PC-9 (cell line): Measurements from ENCODE around the gene TNK2. TPM values are rescaled to one million over a fixed set of nuclear protein-coding genes. Genes with fewer than 3 reads are reported as not detected.
A peak's percentile ranks its signal among the peaks of the same experiment; 100 is the strongest.

Source experiments
- BruUV-seq: library from RNA; stranded (reverse); fragments of 400-500 nt; replicated peaks from 2 replicates; lab custom pipeline; 2021; lab: Mats Ljungman, UMichigan
- CTCF ChIA-PET: fragments of 300-600 bp; sonication (Branson Sonifier 250); formaldehyde crosslinking; loops from one replicate; lab custom pipeline; 2022; ENCODE audit warnings: antibody characterized with exemption; lab: Charles Lee
- POLR2A ChIA-PET: fragments of 300-600 bp; sonication (Branson Sonifier 250); formaldehyde crosslinking; loops from one replicate; lab custom pipeline; 2022; ENCODE audit warnings: antibody characterized with exemption; ENCODE audit not compliant: unreplicated experiment; lab: Charles Lee
- DNase-seq, 2 experiments: peaks; one replicate each; pipeline versions ENCODE4 v3.0.0 to v3.0.0-alpha.2; 2015 to 2022; ENCODE audit warnings: mixed read lengths in 1 of 2
- H2AFZ ChIP-seq: fragments of 200-600 bp; sonication (generic); 2 replicates; pipeline ENCODE4 v1.8.1; 2017; ENCODE audit warnings: antibody characterized with exemption
- H3F3A ChIP-seq: fragments of 200-600 bp; sonication (generic); 2 replicates; pipeline ENCODE4 v1.8.1; 2017; ENCODE audit warnings: antibody characterized with exemption, mild to moderate bottlenecking, low read depth; ENCODE audit not compliant: insufficient read depth
- H3K27ac ChIP-seq: fragments of 200-600 bp; sonication (generic); 2 replicates; pipeline ENCODE4 v1.6.1; 2016; ENCODE audit warnings: mixed run types
- H3K27me3 ChIP-seq: fragments of 200-600 bp; sonication (generic); 2 replicates; pipeline ENCODE4 v1.6.1; 2016; ENCODE audit warnings: low read depth, mixed run types; ENCODE audit not compliant: insufficient read depth
- H3K36me3 ChIP-seq: fragments of 200-600 bp; sonication (generic); 2 replicates; pipeline ENCODE4 v1.6.1; 2016; ENCODE audit warnings: low read depth, mixed run types
- H3K4me1 ChIP-seq: fragments of 200-600 bp; sonication (generic); replicated peaks from 2 replicates; pipeline ENCODE4 v1.6.1; 2016; ENCODE audit warnings: mixed run types; ENCODE audit not compliant: insufficient read depth
- H3K4me2 ChIP-seq: fragments of 200-600 bp; sonication (generic); 2 replicates; pipeline ENCODE4 v1.6.1; 2017; ENCODE audit warnings: mixed run types
- H3K4me3 ChIP-seq: fragments of 200-600 bp; sonication (generic); 2 replicates; pipeline ENCODE4 v1.6.1; 2016; ENCODE audit warnings: mixed run types
- H3K79me2 ChIP-seq: fragments of 200-600 bp; sonication (generic); 2 replicates; pipeline ENCODE4 v1.6.1; 2017; ENCODE audit warnings: low read depth, mixed run types
- H3K9me2 ChIP-seq: fragments of 200-600 bp; sonication (generic); 2 replicates; pipeline ENCODE4 v1.8.1; 2017; ENCODE audit warnings: mild to moderate bottlenecking; ENCODE audit not compliant: insufficient read depth
- H3K9me3 ChIP-seq: fragments of 200-600 bp; sonication (generic); 2 replicates; pipeline ENCODE4 v1.8.1; 2016; ENCODE audit warnings: low read depth; ENCODE audit not compliant: insufficient read depth
- H4K20me1 ChIP-seq: fragments of 200-600 bp; sonication (generic); 2 replicates; pipeline ENCODE4 v1.8.1; 2017; ENCODE audit not compliant: insufficient read depth
- CTCF ChIP-seq: fragments of 200-600 bp; sonication (generic); conservative IDR thresholded peaks from 2 replicates; pipeline ENCODE4 v1.6.1; 2017; ENCODE audit warnings: mixed run types, antibody characterized with exemption, mild to moderate bottlenecking, moderate library complexity
- EZH2 ChIP-seq: fragments of 200-600 bp; sonication (generic); IDR thresholded peaks from 2 replicates; pipeline ENCODE4 v1.8.0; 2017; ENCODE audit warnings: antibody characterized with exemption, low read depth
- intact Hi-C: fragments of 100-400 bp; cut with micrococcal nuclease; formaldehyde crosslinking; loops from one replicate; pipeline ENCODE4 v1.10.0; 2022; ENCODE audit not compliant: unreplicated experiment
- total RNA-seq: library from RNA; stranded (reverse); gene quantifications from 2 replicates; pipeline ENCODE4 v1.2.3, GENCODE V29; 2021

Gene TNK2
- total RNA-seq, 1 experiment from 2014 or later = 118 TPM

DNA sequence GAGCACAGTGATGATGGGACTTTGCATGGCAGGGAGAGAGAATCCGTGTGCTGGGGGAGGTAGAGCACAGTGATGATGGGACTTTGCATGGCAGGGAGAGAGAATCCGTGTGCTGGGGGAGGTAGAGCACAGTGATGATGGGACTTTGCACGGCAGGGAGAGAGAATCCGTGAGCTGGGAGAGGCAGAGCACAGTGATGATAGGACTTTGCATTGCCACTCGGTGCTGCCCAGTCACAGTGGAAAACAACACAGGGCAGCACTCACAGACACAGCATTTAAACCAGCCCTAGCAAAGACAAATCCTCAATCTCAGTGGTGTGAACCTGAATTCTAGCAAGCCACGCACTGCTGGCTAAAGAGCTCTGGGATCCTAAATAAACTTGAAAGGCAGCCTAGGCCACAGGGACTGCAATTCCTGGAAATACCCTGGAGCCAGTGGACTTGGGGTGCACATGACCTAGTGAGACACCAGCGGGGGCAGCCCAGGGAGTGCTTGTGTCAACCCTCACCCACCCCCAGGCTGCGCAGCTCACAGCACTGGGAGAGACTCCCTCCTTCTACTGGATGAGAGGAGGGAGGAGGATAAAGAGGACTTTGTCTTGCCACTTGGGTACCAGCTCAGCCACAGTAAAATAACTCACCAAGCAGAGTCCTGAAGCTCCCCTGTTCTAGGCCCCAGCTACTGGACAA, 23.4 kb upstream of the TNK2 start:
- no peak overlapping the region for H3K4me3 ChIP-seq
- intact Hi-C loops = no loop called here
- no peak overlapping the region for H3K4me2 ChIP-seq
- DNase-seq = no peak
- no peaks in the 10 kb centered on the region for H3K9me3 ChIP-seq
- CTCF ChIA-PET = interaction anchor here (0.6 kb wide), 2 partner anchors 12 to 13 kb away, joined by 3 to 5 read pairs; no protein-coding TSS in a partner anchor
- H2AFZ ChIP-seq = no peak overlapping the region
- H3K4me1 ChIP-seq = no peaks in the 10 kb centered on the region
- POLR2A ChIA-PET = no interaction called here
- H3K27ac ChIP-seq = no peak overlapping the region
- no peaks in the 10 kb centered on the region for H3K9me2 ChIP-seq
- no peak for TF ChIP-seq CTCF
- TF ChIP-seq EZH2 = no peak
- no peaks in the 10 kb centered on the region for H3K27me3 ChIP-seq
- no peaks in the 10 kb centered on the region for H3K36me3 ChIP-seq
- H4K20me1 ChIP-seq = peaks cover 4% of the 10 kb centered on the region; the same call in 1 of the 2 replicates
- BruUV-seq = no TSS peak
- peaks cover 4% of the 10 kb centered on the region; the same call in 1 of the 2 replicates for H3F3A ChIP-seq
- H3K79me2 ChIP-seq = no peaks in the 10 kb centered on the region

- no TSS peak for BruUV-seq
These were observed 21.1 kb upstream of the TNK2 start for GRCh38 chr3:195929452-195929851.

GRCh38 chr3:195921334-195921791, 13.0 kb upstream of the TNK2 start:
- CTCF ChIA-PET = interaction anchor here (0.6 kb wide), 2 partner anchors 60 to 66 kb away, joined by 3 to 5 read pairs; no protein-coding TSS in a partner anchor

More at GRCh38 chr3:195929452-195929851, 21.1 kb upstream of the TNK2 start:
- Histone ChIP-seq H3K27me3 (no peaks in the 10 kb centered on the region), H3K9me2 (no peaks in the 10 kb centered on the region), H3K9me3 (no peaks in the 10 kb centered on the region), H3K79me2 (no peaks in the 10 kb centered on the region), H3F3A (peaks cover 9% of the 10 kb centered on the region; the same call in 1 of the 2 replicates), H3K4me3 (no peak overlapping the region), H3K4me1 (no peaks in the 10 kb centered on the region), H3K27ac (no peak overlapping the region), H4K20me1 (peaks cover 4% of the 10 kb centered on the region; the same call in 1 of the 2 replicates), H2AFZ (no peak overlapping the region), H3K36me3 (no peaks in the 10 kb centered on the region), H3K4me2 (no peak overlapping the region)
- POLR2A ChIA-PET = no interaction called here
- DNase-seq = no peak
- CTCF ChIA-PET = no interaction called here
- TF ChIP-seq CTCF = no peak
- no peak for TF ChIP-seq EZH2
- intact Hi-C loops = no loop called here

More at GRCh38 chr3:195921334-195921791, 13.0 kb upstream of the TNK2 start:
- peak in 1 of 2 experiments; percentile 25 for DNase-seq
- no peak overlapping the region for H3K4me3 ChIP-seq
- no peaks in the 10 kb centered on the region for H3K36me3 ChIP-seq
- no peaks in the 10 kb centered on the region for H3K9me2 ChIP-seq
- H2AFZ ChIP-seq = no peak overlapping the region
- H3K79me2 ChIP-seq = no peaks in the 10 kb centered on the region
- no peaks in the 10 kb centered on the region for H4K20me1 ChIP-seq
- no peak for TF ChIP-seq CTCF
- TF ChIP-seq EZH2 = no peak
- peaks cover 7% of the 10 kb centered on the region; the same call in 1 of the 2 replicates for H3K27me3 ChIP-seq
- POLR2A ChIA-PET = no interaction called here
- intact Hi-C loops = no loop called here
- H3F3A ChIP-seq = peaks cover 10% of the 10 kb centered on the region; the same call in 1 of the 2 replicates
- H3K9me3 ChIP-seq = no peaks in the 10 kb centered on the region
- H3K27ac ChIP-seq = no peak overlapping the region
- no peaks in the 10 kb centered on the region for H3K4me1 ChIP-seq
- no TSS peak for BruUV-seq
- no peak overlapping the region for H3K4me2 ChIP-seq
